PFSK-1 (cell line): Measurements from ENCODE around the gene DNASE1L2.
A peak's percentile ranks its signal among the peaks of the same experiment; 100 is the strongest.

ENCODE experiments used
- FOXP2 ChIP-seq: optimal IDR thresholded peaks from 2 replicates; pipeline ENCODE3; 2011; ENCODE audit warnings: borderline replicate concordance, control low read depth, inconsistent platforms; ENCODE audit not compliant: insufficient read depth; ENCODE audit errors: extremely low read length, extremely low read depth
- POLR2AphosphoS5 ChIP-seq: IDR thresholded peaks from 2 replicates; pipeline ENCODE4 v1.6.1; 2012; ENCODE audit warnings: low read depth, mild to moderate bottlenecking, control low read depth, low read length, moderate library complexity
- SIN3A ChIP-seq: IDR thresholded peaks from 2 replicates; pipeline ENCODE4 v1.6.1; 2012; ENCODE audit warnings: mild to moderate bottlenecking, low read length, moderate library complexity, borderline replicate concordance; ENCODE audit not compliant: insufficient read depth
- TAF1 ChIP-seq: IDR thresholded peaks from 2 replicates; pipeline ENCODE4 v1.6.1; 2012; ENCODE audit warnings: low read length, control low read depth, borderline replicate concordance; ENCODE audit not compliant: insufficient read depth
- TF ChIP-seq, protein P1 (sequence below), 2 experiments: IDR thresholded peaks; 2 replicates each; pipeline versions ENCODE4 v1.6.1 to v1.8.0; 2011 to 2012; ENCODE audit warnings: low read depth in 2 of 2, low read length in 2 of 2, control low read depth in 1 of 2, inconsistent platforms in 1 of 2, mild to moderate bottlenecking in 1 of 2, moderate library complexity in 1 of 2; ENCODE audit not compliant: insufficient read depth in 1 of 2

The DNASE1L2 gene

DNA sequence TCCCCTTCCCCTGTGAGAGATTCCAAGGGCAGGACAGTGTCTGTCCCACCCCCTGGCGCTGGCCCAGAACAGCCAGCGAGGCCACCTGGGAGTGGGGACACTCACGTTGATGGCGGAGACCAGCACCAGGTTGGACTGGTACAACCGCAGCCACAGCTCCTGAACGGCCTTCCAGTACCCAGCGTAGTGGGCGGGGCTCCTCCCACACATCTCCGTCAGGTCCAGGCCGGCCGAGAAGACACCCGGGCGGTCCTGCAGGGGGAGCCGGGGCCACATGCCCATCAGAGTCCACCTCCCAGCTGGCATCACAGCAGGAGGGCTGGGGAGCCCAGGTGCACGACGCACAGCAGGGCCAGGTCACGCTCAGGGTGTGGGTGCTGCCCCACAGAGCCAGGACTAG is 8.1 kb downstream of the DNASE1L2 start:
- TF ChIP-seq POLR2AphosphoS5 (no peak), TAF1 (no peak), FOXP2 (no peak), SIN3A (no peak)
- TF ChIP-seq, protein P1, sequence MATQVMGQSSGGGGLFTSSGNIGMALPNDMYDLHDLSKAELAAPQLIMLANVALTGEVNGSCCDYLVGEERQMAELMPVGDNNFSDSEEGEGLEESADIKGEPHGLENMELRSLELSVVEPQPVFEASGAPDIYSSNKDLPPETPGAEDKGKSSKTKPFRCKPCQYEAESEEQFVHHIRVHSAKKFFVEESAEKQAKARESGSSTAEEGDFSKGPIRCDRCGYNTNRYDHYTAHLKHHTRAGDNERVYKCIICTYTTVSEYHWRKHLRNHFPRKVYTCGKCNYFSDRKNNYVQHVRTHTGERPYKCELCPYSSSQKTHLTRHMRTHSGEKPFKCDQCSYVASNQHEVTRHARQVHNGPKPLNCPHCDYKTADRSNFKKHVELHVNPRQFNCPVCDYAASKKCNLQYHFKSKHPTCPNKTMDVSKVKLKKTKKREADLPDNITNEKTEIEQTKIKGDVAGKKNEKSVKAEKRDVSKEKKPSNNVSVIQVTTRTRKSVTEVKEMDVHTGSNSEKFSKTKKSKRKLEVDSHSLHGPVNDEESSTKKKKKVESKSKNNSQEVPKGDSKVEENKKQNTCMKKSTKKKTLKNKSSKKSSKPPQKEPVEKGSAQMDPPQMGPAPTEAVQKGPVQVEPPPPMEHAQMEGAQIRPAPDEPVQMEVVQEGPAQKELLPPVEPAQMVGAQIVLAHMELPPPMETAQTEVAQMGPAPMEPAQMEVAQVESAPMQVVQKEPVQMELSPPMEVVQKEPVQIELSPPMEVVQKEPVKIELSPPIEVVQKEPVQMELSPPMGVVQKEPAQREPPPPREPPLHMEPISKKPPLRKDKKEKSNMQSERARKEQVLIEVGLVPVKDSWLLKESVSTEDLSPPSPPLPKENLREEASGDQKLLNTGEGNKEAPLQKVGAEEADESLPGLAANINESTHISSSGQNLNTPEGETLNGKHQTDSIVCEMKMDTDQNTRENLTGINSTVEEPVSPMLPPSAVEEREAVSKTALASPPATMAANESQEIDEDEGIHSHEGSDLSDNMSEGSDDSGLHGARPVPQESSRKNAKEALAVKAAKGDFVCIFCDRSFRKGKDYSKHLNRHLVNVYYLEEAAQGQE (IDR thresholded peaks at IDR 0.05; ENCODE audit: insufficient read depth in 1 of 2, low read depth in 2 of 2, low read length in 2 of 2): no peak

DNA sequence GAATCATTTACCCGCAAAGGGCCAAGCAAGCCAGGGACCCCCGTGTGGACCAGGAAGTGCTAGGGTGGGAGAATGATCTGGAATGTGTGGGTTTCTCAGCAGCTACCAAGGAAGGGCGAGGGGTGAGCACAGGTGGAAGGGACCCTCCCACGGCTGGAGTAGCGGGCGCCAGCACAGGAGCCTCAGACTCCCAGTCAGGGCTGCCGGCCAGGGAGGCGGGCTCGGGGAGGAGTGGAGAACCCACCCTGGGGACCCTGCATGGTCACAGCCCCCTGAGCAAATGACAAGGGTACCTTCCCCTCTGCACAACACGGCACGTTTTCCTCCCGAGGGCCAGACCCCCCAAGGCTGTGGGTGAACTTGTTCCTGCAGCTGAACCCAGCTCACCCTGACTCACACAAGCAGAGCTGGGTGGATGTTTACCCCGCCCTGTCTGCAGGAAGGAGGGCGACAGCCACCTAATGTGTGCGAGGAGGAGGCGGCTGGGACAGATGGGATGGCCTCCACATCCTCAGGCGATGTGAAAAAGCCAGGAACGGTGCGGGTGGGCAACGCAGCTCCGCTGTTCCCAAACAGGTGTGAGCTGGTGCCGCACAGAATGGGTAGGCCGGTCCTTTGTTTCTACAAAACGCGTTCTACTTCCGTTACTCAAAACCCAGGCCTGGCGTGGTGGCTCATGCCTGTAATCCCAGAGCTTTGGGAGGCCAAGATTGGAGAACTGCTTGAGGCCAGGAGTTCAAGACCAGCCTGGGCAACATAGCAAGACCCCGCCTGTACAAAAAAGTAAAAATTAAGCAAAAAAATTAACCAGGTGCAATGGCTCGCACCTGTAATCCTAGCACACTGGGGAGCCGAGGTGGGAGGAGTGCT is 8.9 kb downstream of the DNASE1L2 start:
- TF ChIP-seq TAF1: no peak

DNA sequence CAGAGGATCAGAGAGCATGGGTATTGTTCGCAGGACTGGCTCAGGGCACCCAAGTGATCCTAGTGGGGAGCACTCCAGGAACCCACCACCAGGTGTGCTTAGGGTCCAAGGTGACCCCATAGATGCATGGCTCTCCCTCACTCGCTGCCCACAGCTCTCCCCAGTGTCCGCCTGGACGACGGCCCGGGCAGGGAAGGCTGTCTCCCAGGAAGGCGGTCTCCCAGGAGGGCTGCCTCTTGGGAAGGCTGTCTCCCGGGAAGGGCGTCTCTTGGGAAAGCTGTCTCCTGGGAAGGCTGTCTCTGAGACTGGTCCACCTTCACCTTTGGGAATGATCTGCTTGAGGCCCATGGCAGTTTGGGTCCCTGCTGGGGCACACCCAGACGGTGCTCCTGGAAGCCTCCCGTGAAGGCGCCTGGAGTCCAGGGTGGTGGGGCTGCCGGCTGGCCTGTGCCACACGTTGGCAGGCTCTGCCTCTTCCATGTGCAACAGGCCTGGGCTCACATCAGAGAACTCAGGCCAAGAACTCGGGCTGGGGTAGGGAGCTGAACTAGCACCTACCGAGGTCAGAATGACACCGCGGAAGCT is 10.1 kb downstream of the DNASE1L2 start:
- TF ChIP-seq, protein P1 (IDR thresholded peaks at IDR 0.05; ENCODE audit: insufficient read depth in 1 of 2, low read depth in 2 of 2, low read length in 2 of 2): no peak
- no peak for TF ChIP-seq FOXP2
- TF ChIP-seq SIN3A: no peak
- no peak for TF ChIP-seq POLR2AphosphoS5
- no peak for TF ChIP-seq TAF1

DNA sequence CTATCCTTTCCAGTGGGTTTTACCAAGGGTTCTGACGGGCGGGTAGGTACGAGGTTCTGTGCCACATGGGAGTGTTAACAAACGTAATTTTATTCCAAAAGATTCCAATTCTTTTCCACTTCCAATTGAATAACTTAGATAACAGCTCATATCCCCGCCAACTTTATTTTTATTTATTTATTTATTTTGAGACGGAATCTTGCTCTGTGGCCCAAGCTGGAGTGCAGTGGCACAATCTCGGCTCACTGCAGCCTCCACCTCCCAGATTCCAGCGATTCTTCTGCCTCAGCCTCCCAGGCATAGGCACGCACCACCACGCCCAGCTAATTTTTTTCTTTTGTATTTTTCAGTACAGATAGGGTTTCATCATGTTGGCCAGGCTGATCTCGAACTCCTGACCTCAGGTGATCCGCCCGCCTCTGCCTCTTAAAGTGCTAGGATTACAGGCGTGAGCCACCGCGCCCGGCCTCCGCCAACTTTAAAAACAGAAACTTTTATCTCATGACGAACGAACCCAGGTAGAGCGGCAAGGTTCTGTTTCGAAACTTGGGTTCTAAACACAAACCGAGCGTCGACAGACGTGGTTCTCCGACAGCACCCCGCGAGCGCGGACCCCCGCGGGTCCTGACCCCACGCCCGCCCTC is 14.5 kb downstream of the DNASE1L2 start:
- TF ChIP-seq SIN3A (no peak), FOXP2 (no peak), POLR2AphosphoS5 (no peak), TAF1 (no peak)
- TF ChIP-seq, protein P1 (IDR thresholded peaks at IDR 0.05; ENCODE audit: insufficient read depth in 1 of 2, low read depth in 2 of 2, low read length in 2 of 2): no peak

DNA sequence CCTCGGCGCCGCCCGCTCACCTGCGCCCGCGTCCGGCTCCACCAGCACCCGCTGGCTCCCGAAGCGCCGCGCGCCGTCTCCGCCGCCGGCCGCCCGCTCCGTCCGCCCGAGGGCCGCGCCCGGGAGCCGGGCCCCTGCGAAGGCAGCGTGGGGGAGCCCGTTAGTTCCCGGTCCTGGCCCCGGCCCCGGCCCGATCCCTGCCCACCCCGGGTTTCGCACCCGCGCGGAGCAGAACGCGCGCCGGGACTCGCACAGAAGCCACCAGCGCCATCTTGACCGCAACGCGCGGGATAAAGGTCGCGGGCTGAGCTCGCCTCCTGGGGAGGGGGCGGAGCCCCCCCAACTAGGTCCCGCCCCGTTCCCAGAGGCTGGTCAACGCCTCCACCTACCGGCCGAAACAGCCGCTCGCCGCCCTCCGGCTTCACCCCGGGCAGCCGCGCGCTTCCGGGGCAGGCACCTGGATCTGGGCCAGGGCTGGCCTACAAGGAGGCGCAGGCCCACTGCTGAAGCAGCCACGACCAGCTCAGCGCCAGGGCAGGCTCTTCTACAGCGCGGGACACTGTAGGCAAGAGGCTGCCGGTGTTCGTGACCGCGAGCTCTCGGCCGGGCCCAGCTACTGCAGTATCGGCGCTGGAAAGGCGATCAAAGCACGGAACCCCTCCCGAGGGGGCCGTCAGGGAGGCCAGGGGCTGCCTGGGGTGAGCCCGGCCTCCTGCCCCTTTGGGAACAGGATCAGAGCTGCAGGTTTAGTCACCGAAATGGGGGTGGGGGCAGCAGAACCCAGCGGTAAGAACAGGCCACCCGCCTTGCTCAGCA is 15.3 kb downstream of the DNASE1L2 start, which contains the start of gene ECI1:
ECI1 (minus strand) TSS at position 292 of the 816 bp plus-strand sequence; CDS start at position 271, 21 bp downstream.
- TF ChIP-seq SIN3A (no peak), POLR2AphosphoS5 (peak; percentile 64), TAF1 (peak; percentile 93), FOXP2 (peak; percentile 90)
- TF ChIP-seq, protein P1 (IDR thresholded peaks at IDR 0.05; ENCODE audit: insufficient read depth in 1 of 2, low read depth in 2 of 2, low read length in 2 of 2): peak in 1 of 2 experiments; percentile 12; a peak in 1 of 4 replicates
